GM12865 (cell line): Measurements from ENCODE around the gene BCAP31.

Experiments
- DNase-seq: peaks from one replicate; pipeline ENCODE4 v3.0.0; 2010; ENCODE audit warnings: low read depth
- H3K4me3 ChIP-seq: 2 replicates; pipeline ENCODE4 v1.5.1; 2011; ENCODE audit warnings: mild to moderate bottlenecking, low read depth, low read length, control low read depth
- TF ChIP-seq, protein P1 (sequence below): IDR thresholded peaks from 2 replicates; pipeline ENCODE4 v1.5.1; 2011; ENCODE audit warnings: low read length, control low read depth, low read depth, inconsistent platforms; ENCODE audit not compliant: insufficient read depth; ENCODE audit errors: missing control alignments

BCAP31 gene

DNA sequence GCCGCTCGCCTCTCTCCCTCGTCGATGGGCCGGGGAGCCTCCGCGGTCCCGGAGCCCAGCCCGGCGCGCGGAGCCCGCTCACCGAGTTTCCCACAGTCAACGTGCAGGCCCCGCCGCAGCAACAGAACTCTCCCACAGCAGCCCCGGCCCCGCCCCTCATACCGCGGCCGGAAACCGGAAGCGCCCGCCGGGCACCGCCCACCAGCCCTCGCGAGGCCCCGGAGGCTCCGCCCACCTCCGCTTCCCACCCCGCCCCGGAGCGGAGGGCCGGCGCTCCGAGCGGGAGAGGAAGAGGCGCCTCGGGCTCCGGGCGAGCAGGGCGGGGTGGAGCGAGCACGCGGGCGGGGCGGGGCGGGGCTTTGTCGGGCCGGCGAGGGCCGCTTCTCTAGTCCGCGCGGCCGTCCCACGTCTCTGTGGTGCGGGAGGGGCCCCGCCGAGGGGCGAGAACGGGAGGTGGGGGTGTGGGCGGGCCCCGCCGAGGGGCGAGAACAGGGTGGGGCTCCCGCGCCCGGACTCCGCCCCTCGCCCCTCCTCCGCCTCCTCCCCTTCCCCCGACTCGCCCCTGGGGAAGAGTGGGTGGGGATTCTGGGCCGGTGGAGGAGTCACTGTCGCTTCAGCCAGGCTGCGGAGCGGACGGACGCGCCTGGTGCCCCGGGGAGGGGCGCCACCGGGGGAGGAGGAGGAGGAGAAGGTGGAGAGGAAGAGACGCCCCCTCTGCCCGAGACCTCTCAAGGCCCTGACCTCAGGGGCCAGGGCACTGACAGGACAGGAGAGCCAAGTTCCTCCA is at the start of gene BCAP31, which contains the start of gene ABCD1:
TSS of gene BCAP31 (minus strand) at position 136 of the 787 bp plus-strand sequence. CDS start 1,143 bp downstream, outside the sequence.
TSS of gene ABCD1 (plus strand) at position 605 of the 787 bp plus-strand sequence. CDS start 411 bp downstream, outside the sequence.
- DNase-seq: peak; percentile 93
- TF ChIP-seq, protein P1, sequence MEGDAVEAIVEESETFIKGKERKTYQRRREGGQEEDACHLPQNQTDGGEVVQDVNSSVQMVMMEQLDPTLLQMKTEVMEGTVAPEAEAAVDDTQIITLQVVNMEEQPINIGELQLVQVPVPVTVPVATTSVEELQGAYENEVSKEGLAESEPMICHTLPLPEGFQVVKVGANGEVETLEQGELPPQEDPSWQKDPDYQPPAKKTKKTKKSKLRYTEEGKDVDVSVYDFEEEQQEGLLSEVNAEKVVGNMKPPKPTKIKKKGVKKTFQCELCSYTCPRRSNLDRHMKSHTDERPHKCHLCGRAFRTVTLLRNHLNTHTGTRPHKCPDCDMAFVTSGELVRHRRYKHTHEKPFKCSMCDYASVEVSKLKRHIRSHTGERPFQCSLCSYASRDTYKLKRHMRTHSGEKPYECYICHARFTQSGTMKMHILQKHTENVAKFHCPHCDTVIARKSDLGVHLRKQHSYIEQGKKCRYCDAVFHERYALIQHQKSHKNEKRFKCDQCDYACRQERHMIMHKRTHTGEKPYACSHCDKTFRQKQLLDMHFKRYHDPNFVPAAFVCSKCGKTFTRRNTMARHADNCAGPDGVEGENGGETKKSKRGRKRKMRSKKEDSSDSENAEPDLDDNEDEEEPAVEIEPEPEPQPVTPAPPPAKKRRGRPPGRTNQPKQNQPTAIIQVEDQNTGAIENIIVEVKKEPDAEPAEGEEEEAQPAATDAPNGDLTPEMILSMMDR: no peak
- peak within 1 kb of the TSS; percentile 63 for H3K4me3 ChIP-seq

DNA sequence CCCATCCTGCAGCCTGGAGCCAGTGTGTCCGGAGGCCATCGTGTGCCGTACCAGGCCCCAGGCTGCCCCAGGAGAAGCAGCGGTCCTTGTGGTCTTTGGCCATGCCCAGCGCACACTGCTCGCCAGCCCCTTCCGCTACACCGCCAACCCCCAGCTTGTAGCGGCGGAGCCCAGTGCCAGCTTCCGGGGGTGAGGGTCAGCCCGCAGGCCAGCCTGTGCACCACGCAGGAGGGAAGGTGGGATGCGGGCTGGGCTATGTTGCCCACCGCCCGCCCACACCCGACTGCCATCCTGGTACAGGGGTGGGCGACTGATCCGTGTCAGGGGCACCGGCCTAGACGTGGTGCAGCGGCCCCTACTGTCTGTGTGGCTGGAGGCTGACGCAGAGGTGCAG is 49.0 kb upstream of the BCAP31 start:
- no peak overlapping the region for H3K4me3 ChIP-seq
- DNase-seq: no peak
- TF ChIP-seq, protein P1: no peak

DNA sequence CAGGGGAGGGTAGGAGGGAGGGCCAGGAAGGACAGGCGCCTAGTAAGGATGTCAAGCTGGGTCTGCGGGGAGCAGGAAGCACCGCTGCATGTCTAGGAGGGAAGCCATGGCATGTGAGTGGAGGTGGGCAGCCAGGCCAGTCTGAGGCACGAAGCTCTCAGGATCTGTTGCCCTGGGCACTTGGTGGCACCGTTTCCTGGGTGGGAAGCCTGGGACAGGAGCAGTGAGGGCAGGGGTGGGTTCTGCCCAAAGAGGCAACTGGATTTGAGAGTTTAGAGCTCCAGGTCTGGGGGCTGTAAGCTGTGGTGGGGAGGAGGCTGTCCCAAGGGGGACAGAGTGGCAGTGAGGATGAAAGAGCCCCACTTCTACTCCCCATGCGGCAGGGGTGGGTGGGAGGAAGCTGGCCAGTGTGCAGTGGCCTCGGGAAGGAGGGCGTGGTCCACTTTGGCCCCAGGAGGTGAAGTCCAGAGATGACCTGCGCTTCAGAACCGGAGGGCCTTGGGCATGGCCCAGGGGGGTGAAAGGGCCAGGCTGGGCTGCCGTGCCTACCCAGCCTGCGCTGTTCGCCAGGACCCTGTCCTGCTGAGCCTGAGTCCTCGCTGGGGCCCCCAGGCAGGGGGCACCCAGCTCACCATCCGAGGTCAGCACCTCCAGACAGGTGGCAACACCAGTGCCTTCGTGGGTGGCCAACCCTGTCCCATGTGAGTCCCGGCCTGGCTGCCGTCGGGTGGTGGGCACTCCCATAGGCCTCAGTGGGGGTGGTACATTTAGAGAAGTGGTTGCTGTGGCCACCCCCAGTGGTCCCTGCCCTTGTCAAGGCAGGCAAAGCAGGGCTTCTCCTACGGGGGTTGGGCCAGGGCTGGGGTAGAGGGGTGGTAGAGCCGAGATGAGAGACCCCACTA is 48.4 kb upstream of the BCAP31 start:
- no peak for DNase-seq
- TF ChIP-seq, protein P1: no peak
- no peak overlapping the region for H3K4me3 ChIP-seq

DNA sequence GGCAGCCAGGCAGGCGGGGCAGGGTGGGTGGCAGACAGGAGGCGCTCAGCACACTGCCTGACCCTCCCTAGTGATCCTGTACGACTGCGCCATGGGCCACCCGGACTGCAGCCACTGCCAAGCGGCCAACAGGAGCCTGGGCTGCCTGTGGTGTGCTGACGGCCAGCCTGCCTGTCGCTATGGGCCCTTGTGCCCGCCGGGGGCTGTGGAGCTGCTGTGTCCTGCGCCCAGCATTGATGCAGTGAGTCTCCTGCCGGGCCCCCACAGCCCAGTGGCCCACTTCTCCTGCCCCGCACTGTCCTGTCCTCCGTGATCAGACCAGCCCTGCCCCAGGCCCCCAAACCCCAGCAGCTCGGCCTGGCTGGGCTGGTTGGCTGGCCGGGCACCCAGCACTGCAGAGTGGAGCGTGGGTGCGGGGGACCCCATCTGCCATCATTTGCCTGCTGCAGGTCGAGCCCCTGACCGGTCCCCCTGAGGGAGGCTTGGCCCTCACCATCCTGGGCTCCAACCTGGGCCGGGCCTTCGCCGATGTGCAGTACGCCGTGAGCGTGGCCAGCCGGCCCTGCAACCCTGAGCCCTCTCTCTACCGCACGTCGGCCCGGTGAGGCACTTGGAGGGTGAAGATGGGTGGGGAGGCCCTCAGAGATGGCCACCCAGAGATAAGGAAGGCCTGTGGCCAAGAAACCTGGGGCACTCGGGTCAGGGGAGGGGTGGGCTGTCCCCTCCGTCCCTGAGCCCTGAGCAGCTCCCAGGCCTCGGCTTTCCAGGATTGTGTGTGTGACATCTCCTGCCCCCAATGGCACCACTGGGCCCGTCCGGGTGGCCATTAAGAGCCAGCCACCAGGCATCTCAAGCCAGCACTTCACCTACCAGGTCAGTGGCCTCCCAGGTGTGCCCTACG is 47.5 kb upstream of the BCAP31 start:
- TF ChIP-seq, protein P1: no peak
- no peak overlapping the region for H3K4me3 ChIP-seq
- peak; percentile 0 for DNase-seq

DNA sequence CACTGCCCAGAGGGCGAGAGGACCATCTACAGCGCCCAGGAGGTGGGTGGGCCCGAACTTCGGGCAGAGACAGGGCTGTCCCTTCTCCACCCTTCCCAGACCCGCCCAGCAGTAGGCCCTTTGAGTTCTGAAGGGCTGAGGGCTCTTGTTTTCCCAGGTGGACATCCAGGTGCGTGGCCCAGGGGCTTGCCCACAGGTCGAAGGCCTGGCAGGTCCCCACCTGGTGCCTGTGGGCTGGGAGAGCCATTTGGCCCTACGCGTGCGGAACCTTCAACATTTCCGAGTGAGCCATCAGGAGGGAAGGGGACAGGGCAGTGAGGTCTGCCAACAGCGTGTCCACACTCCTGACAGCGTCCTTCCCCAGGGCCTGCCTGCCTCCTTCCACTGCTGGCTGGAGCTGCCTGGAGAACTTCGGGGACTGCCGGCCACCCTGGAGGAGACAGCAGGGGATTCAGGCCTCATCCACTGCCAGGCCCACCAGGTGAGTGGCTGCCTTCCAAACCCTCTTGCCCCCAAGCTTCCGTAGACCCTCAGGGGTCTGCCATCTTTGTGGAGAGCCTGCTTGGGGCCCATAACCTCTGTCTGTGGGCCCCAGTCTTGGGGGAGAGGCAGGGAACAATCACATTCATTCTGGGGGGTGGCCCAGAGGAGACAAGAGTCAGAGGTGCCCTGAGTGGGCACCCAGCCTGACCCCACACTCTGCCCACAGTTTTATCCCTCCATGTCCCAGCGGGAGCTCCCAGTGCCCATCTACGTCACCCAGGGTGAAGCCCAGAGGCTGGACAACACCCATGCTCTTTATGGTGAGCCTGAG is 46.6 kb upstream of the BCAP31 start:
- DNase-seq: no peak
- no peak overlapping the region for H3K4me3 ChIP-seq
- TF ChIP-seq, protein P1: no peak
